AG10803 (cell line): ENCODE data around the gene EFCAB6.

Experiments used
- DNase-seq: peaks from one replicate; pipeline ENCODE4 v3.0.0; 2010; ENCODE audit warnings: low read depth
- H3K4me3 ChIP-seq: 2 replicates; pipeline ENCODE4 v1.5.1; 2011; ENCODE audit warnings: mild to moderate bottlenecking, low read length, control low read depth
- TF ChIP-seq, protein P1 (sequence below): conservative IDR thresholded peaks from 2 replicates; pipeline ENCODE4 v1.5.1; 2011; ENCODE audit warnings: mild to moderate bottlenecking, low read length, control low read depth, inconsistent platforms

The EFCAB6 gene

DNA sequence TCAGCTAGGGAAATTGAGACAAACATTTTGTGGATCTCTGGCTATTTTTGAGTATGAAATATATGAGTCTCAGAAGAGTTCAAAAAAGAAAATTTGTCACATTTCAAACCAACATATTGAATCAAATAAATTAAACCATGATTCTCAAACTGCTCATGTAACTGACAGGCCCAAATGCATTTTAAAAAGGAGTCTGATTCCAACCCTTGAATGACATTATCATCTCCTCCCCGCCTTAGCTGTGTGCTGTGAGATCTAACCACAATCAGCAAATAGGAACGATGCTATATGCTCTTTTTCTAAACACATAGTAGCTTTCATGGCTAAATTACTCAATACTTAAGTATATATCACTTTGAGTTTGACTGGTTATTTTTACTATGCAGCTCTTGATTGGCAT lies 57.1 kb downstream of the EFCAB6 start:
- TF ChIP-seq, protein P1, sequence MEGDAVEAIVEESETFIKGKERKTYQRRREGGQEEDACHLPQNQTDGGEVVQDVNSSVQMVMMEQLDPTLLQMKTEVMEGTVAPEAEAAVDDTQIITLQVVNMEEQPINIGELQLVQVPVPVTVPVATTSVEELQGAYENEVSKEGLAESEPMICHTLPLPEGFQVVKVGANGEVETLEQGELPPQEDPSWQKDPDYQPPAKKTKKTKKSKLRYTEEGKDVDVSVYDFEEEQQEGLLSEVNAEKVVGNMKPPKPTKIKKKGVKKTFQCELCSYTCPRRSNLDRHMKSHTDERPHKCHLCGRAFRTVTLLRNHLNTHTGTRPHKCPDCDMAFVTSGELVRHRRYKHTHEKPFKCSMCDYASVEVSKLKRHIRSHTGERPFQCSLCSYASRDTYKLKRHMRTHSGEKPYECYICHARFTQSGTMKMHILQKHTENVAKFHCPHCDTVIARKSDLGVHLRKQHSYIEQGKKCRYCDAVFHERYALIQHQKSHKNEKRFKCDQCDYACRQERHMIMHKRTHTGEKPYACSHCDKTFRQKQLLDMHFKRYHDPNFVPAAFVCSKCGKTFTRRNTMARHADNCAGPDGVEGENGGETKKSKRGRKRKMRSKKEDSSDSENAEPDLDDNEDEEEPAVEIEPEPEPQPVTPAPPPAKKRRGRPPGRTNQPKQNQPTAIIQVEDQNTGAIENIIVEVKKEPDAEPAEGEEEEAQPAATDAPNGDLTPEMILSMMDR: no peak
- H3K4me3 ChIP-seq: no peak overlapping the region

DNA sequence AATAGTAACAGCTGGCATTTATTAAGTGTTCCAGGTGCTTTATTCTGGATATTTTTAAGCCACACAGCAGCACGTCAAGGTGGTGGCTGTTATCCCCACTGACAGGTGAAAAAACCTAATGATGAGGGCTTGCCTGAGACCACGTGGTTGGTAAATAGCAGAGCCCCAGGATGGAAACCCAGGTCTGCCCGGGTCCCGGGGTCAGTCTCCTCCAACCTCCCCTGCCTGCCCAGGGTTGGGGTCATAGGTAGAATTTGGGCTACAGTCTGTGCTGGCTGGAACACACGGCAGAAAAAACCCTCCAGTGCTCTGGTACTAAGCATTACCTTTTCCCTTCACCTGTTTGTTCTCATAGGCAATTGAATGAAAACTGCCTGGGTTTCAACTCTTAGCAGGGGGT lies 57.9 kb downstream of the EFCAB6 start:
- no peak overlapping the region for H3K4me3 ChIP-seq
- TF ChIP-seq, protein P1: no peak
- no peak for DNase-seq

More for the DNA sequence above, 57.1 kb downstream of the EFCAB6 start:
- no peak for DNase-seq

DNA sequence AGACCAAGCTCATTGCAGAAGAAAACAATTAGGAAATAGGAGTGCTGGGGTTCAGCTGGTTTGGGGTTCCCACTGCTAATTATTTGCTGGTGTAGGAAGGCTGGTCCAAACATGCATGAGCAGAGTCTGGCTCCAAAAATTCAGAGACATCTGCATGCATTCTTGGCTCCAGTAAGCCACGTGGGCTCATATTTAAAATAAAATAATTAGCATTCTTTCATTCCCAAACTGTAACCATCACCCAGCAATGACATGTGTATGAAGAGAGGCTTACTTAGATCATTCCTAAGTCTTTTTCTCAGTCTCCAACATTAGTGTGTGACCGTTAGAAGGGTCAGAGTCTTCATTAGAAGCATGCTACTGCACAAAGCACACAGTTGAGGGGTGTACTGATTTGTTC lies 58.4 kb downstream of the EFCAB6 start:
- peak; percentile 30 for DNase-seq
- no peak overlapping the region for H3K4me3 ChIP-seq
- TF ChIP-seq, protein P1: no peak

DNA sequence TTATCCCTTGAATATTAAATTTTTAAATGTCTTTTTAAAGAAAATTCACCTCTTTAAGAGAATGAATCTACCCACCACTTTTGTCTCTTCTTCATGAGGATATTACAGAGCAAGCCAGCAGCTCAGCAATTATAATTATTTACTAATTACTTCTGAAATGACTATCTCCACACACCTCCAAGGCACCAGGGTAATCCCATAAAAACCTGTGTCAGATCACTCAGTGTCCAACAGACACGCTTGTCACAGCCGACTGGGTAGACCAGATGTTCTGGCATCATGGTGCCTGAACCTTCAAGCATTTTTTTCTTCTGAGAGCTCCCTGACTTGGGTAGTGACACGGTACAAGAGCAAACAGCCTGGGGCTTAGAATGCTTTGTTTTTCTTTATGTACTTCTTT lies 61.4 kb downstream of the EFCAB6 start:
- no peak for DNase-seq
- TF ChIP-seq, protein P1: no peak
- H3K4me3 ChIP-seq: no peak overlapping the region

GRCh38 chr22:43749473-43749872 lies 62.6 kb downstream of the EFCAB6 start:
- H3K4me3 ChIP-seq: no peak overlapping the region
- TF ChIP-seq, protein P1: no peak
- no peak for DNase-seq

DNA sequence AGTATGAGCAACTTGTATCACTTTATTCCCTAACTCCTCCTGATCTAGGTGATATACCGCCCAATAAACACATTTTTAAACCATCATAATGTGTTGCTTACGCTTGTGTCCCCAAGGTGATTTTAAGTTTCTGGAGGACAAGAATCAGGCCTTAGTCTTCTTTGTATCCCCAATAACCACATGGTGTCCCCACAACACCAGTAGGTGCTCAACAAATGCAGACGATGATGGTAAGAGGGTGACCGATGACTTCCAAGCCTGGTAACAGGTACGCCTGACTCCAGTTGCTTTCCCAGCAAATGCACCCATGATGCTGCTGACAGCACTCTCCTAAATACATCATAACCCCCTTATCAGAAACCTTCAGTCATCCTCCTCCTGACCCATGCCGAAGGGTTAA lies 64.2 kb downstream of the EFCAB6 start:
- TF ChIP-seq, protein P1: peak; percentile 18; the same call in 1 of the 2 replicates
- H3K4me3 ChIP-seq: no peak overlapping the region
- no peak for DNase-seq

DNA sequence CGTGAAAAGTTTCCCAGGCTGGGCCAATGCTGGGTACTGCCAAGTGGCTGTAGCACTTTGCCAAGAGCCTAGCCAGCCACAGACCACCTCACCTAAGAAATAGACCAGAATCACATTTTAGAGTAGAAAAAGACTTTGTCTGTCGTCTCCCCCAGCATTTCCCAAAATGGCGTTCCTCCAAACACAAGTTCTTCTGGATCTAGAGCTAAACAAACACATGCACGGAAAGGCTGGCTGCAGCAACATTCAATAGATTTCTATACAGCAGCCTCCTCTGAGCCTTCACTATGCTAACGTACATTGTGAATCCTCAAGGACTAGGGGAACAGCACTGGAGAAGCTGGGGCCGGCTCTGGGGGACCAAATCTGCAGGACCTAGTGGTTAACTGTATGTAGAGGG lies 65.0 kb downstream of the EFCAB6 start:
- H3K4me3 ChIP-seq: no peak overlapping the region
- no peak for DNase-seq
- TF ChIP-seq, protein P1: no peak
